NCI-H1092 (cell line): ENCODE measurements around the gene ZBTB9.
"Not testable (repeated sequence)": the region's sequence is repeated elsewhere in the genome, so short reads cannot be mapped to it uniquely, and the experiment has no call there.

Source experiments
- DNase-seq: peaks from one replicate; lab custom pipeline; 2025; lab: John Stamatoyannopoulos, UW

ZBTB9 gene

GRCh38 chr6:33466075-33466735, 11.8 kb downstream of the ZBTB9 start:
- no peak for DNase-seq

GRCh38 chr6:33467091-33467490, 12.7 kb downstream of the ZBTB9 start:
- no peak for DNase-seq

GRCh38 chr6:33469661-33470060, 15.3 kb downstream of the ZBTB9 start:
- DNase-seq: no peak

- DNase-seq: no peak
Measured at GRCh38 chr6:33477864-33478263, 23.5 kb downstream of the ZBTB9 start.

GRCh38 chr6:33481192-33481591, 26.8 kb downstream of the ZBTB9 start:
- no peak for DNase-seq

- DNase-seq: not testable (repeated sequence)
Measured at GRCh38 chr6:33482620-33483019, 28.2 kb downstream of the ZBTB9 start.

- no peak for DNase-seq
Measured at GRCh38 chr6:33483678-33484077, 29.3 kb downstream of the ZBTB9 start.

GRCh38 chr6:33484673-33485262, 30.4 kb downstream of the ZBTB9 start:
- not testable (repeated sequence) for DNase-seq

GRCh38 chr6:33485680-33486079, 31.3 kb downstream of the ZBTB9 start:
- DNase-seq: not testable (repeated sequence)

- no peak for DNase-seq
Measured at GRCh38 chr6:33488339-33488738, 34.0 kb downstream of the ZBTB9 start.

- DNase-seq: no peak
Measured at GRCh38 chr6:33490198-33490597, 35.8 kb downstream of the ZBTB9 start.

- DNase-seq: no peak
Measured at GRCh38 chr6:33490621-33491020, 36.2 kb downstream of the ZBTB9 start.

- DNase-seq: no peak
Measured at GRCh38 chr6:33492093-33492492, 37.7 kb downstream of the ZBTB9 start.

- DNase-seq: no peak
Measured at GRCh38 chr6:33497157-33497556, 42.8 kb downstream of the ZBTB9 start.

- DNase-seq: no peak
Measured at GRCh38 chr6:33502486-33502885, 48.1 kb downstream of the ZBTB9 start.

- no peak for DNase-seq
Measured at GRCh38 chr6:33504486-33504885, 50.1 kb downstream of the ZBTB9 start.

GRCh38 chr6:33505548-33506370, 51.4 kb downstream of the ZBTB9 start:
- no peak for DNase-seq
